D721Med (cell line): Measurements from ENCODE around the gene TYRO3.
"Not testable (repeated sequence)": the region's sequence is repeated elsewhere in the genome, so short reads cannot be mapped to it uniquely, and the experiment has no call there.

Source experiments
- DNase-seq: peaks from one replicate; pipeline ENCODE4 v3.0.0; 2011; ENCODE audit warnings: low spot score; ENCODE audit not compliant: insufficient read length
- FAIRE-seq: peaks from 2 replicates; lab custom pipeline; 2011; peaks lifted over from hg19 to GRCh38; lab: Jason Lieb, UNC
- CTCF ChIP-seq: IDR thresholded peaks from 2 replicates; pipeline ENCODE4 v1.5.1; 2012; ENCODE audit warnings: mild to moderate bottlenecking, control low read depth; ENCODE audit not compliant: insufficient read depth; ENCODE audit errors: missing control alignments

TYRO3 gene

GRCh38 chr15:41578736-41579383 is 19.8 kb downstream of the TYRO3 start:
- TF ChIP-seq CTCF, result no peak
- DNase-seq (no peak), FAIRE-seq (no peak)

DNA sequence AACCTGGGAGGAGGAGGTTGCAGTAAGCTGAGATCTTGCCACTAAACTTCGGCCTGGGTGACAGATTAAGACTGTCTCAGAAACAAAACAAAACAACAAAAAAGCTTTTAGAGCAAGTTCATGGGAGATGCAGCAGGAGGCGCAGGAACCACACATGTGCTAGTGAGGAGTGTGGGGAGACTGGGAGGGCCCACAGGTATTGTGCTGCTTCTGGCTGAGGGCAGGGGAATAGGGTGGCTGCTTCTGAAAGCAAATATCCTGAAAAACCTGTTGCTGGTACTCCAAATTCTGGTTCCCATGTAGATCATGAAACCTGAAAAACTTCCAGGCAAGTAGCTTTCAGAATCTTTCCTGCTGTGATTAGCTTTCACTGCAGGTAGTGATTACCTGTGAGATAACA is 22.1 kb downstream of the TYRO3 start:
- DNase-seq (no peak), FAIRE-seq (no peak)
- TF ChIP-seq CTCF, result no peak

DNA sequence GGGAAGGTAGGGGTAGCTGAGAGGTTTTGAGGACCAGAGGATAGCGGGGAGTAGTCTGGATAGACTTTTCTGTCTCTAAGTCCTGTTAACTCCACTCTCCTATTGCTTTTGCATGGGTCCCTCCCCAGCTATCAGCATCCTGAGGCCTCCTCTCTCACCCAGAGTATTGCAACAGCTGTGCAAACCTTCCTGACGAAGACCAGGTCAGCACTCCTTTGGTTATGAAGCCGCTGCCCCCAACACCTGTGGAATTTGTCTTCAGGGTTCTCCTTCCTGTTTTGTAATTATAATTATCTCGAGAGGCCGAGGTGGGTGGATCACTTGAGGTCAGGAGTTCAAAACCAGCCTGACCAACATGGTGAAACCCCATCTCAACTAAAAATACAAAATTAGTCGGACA is 24.8 kb downstream of the TYRO3 start:
- TF ChIP-seq CTCF, result no peak
- no peak for FAIRE-seq
- DNase-seq, result no peak

GRCh38 chr15:41584636-41585126 is 25.7 kb downstream of the TYRO3 start:
- DNase-seq (no peak), FAIRE-seq (no peak)
- TF ChIP-seq CTCF, result no peak

- no peak for FAIRE-seq
- no peak for TF ChIP-seq CTCF
- DNase-seq, result no peak
These were observed 26.4 kb downstream of the TYRO3 start for GRCh38 chr15:41585127-41586047.

- not testable (repeated sequence) for DNase-seq, FAIRE-seq
These were observed 27.7 kb downstream of the TYRO3 start for GRCh38 chr15:41586531-41587282.

DNA sequence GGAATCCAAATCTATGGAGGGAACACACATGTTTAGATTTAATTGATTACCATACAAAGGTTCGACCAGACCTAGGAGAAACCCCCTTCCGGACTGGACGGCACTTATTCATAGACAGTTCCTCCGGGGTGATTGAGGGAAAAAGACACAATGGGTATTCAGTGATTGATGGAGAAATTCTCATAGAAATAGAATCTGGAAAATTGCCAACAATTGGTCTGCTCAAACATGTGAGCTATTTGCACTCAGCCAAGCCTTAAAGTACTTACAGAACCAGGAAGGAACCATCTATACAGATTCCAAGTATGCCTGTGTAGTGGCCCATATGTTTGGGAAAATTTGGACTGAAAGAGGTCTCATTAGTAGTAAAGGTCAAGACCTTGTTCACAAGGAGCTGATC is 30.0 kb downstream of the TYRO3 start:
- not testable (repeated sequence) for FAIRE-seq, DNase-seq

GRCh38 chr15:41589571-41589970 is 30.6 kb downstream of the TYRO3 start:
- FAIRE-seq, result not testable (repeated sequence)

GRCh38 chr15:41591217-41591616 is 32.2 kb downstream of the TYRO3 start:
- not testable (repeated sequence) for FAIRE-seq, DNase-seq

More at GRCh38 chr15:41589571-41589970, 30.6 kb downstream of the TYRO3 start:
- not testable (repeated sequence) for DNase-seq

GRCh38 chr15:41592718-41593117 is 33.7 kb downstream of the TYRO3 start:
- DNase-seq, FAIRE-seq: not testable (repeated sequence)
